Measurements from ENCODE around the gene PLCH1.

Gene PLCH1

DNA sequence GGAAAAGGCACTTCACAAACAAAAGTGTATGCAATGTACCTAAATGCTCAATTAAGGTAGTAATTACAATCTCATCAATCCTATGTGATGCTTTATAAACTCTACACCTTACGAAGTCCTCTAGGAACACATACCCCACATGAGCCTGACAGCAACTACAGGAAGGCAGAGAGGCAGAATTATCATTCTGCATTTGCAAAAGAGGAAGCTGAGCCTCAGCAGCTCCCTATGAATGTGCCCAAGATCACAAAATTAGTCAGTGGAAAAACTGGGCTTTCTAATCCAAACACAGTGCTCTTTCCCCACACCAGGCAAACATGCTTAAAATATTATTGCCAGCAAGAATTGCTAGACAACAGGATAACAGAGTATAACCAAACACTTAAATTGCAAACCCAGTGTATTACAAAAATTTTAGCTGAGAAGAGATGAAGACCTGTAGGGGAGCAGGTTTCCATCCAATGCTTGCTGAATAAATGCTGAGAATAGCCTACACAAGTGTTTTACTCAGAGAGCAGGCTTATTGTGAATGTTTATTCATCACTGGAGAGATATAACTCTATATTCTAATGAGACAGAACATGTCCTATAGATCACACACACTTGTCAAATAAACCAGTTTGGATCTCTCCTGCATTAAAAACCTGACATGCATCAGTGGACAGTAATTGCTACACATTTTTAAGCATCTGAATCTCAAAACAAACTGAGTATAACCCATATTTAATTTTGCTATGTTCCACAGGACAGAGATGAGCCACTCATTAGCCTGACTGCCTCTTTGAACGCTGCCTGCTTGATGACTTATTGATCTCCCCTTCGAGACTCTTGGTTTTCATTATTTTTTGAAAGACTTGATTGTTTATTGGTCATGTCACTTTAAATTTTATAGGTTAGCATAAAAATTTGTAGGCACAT lies 62.2 kb downstream of the PLCH1 start:
- no peak overlapping the region for H3K27ac ChIP-seq
- TF ChIP-seq ZFX (IDR thresholded peaks at IDR 0.05): no peak
- TF ChIP-seq, protein P1, sequence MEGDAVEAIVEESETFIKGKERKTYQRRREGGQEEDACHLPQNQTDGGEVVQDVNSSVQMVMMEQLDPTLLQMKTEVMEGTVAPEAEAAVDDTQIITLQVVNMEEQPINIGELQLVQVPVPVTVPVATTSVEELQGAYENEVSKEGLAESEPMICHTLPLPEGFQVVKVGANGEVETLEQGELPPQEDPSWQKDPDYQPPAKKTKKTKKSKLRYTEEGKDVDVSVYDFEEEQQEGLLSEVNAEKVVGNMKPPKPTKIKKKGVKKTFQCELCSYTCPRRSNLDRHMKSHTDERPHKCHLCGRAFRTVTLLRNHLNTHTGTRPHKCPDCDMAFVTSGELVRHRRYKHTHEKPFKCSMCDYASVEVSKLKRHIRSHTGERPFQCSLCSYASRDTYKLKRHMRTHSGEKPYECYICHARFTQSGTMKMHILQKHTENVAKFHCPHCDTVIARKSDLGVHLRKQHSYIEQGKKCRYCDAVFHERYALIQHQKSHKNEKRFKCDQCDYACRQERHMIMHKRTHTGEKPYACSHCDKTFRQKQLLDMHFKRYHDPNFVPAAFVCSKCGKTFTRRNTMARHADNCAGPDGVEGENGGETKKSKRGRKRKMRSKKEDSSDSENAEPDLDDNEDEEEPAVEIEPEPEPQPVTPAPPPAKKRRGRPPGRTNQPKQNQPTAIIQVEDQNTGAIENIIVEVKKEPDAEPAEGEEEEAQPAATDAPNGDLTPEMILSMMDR (conservative IDR thresholded peaks at IDR 0.05): no peak

DNA sequence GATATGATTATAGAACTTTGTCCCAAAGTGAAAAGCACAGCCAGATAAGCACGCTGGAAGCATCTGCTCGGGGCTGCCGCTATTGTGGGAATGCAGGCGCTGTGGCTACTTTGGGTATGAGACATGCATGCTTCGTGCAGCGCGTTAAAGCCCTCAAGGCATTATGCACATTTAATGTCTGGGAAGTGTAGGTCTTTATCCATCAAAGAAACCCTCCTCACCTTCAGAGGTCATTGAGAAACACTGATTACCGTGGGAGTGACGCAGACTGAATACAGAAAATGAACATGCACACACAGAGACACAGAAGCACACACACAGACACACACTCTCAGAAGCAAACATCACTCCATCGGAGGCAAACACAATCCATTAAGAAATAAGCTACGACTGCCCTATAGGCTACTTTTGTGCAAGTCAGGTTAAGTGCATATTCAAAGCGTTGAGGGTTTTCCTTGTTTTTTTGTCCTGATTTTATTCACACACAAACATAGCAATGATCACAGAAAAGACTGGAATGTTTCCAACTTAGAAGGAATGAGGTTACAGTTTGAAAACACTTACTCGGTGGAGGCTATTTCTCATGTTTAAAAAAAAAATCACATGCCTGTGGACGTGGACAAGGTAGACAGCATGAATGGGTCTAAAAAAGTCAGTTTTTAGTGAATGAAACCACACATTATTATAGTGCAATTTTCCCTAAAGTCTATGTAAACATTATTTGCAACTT lies 68.5 kb downstream of the PLCH1 start:
- TF ChIP-seq, protein P1 (conservative IDR thresholded peaks at IDR 0.05): no peak
- TF ChIP-seq ZFX (IDR thresholded peaks at IDR 0.05): no peak
- H3K27ac ChIP-seq: no peak overlapping the region

DNA sequence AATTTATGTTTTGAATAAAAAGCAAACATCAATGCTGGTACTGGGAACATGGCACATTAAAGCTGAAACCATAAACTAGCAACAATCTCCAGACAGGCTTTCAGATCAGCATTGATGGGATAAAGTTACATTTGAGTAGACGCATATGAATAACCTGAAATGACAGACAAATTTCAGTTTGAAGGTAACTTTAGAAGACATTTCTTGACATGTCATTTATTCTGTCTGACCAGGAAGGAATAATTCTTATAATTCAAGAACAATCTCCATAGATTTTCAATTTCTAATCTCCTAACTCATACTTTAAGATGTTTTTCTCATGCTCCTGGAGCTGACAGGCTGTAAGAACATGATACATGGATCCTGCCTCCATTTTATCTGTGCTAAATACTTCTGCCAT lies 69.8 kb downstream of the PLCH1 start:
- TF ChIP-seq ZFX (IDR thresholded peaks at IDR 0.05): no peak
- TF ChIP-seq, protein P1 (conservative IDR thresholded peaks at IDR 0.05): no peak
- H3K27ac ChIP-seq: no peak overlapping the region

DNA sequence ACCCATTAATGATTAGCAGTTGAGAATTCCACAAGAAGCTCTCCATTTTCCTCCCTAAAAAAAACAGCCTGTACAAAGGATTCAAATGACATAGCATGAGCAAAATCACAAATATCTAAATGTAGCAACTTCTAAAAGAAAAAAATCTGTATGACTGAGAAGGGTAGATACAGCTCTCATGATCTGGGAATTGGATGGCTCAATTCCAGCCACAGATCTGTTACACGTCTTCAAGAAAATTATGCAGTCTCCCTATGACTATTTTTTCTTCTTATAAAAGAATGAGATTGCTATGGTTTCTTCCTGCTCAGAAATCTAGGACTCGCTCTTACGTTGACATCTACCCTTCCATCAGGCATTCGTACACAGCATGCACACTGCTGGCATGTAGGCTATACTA lies 71.5 kb downstream of the PLCH1 start:
- no peak overlapping the region for H3K27ac ChIP-seq
- TF ChIP-seq, protein P1 (conservative IDR thresholded peaks at IDR 0.05): no peak
- no peak for TF ChIP-seq ZFX (IDR thresholded peaks at IDR 0.05)

DNA sequence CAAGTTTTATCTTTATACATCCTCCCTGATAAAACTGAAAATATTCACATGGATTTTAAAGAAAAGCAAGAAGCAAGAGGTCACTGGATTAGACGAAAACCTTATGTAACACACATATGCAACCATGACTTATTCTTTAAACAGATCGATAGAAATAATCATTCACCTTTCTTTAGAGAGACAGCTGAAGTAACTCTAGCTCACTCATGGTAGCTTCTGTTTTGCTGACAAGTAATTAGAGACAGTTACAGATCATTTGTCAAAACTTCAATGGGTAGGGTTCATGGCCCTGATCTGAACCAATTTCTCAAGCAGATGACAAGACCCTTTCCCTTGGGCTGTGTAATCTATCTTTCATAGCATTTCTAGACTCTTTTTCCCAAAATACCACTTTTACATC lies 74.5 kb downstream of the PLCH1 start:
- no peak overlapping the region for H3K27ac ChIP-seq
- no peak for TF ChIP-seq ZFX (IDR thresholded peaks at IDR 0.05)
- TF ChIP-seq, protein P1 (conservative IDR thresholded peaks at IDR 0.05): no peak

DNA sequence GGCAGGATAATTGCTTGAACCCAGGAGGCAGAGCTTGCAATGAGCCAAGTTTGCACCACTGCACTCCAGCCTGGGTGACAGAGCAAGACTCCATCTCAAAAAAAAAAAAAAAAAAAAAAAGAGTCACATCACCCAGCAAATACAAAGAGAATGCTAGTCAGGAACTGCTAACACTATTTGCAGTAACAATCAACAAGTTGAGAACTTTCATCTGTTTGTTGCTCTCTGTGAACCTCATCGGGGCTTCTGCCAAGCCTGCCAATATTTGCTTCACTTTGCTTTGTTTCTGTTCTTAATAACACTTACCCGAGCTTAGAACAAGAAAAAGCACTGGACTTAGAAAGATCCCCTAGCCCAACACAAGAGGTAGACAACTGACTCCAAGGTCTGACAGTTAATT lies 76.9 kb downstream of the PLCH1 start:
- no peak overlapping the region for H3K27ac ChIP-seq
- no peak for TF ChIP-seq ZFX (IDR thresholded peaks at IDR 0.05)
- TF ChIP-seq, protein P1 (conservative IDR thresholded peaks at IDR 0.05): no peak

Measured in C4-2B (cell line).